Hindlimb muscle (tissue), 1 donor: Measurements from ENCODE around the gene COX10. TPM values are rescaled to one million over a fixed set of nuclear protein-coding genes. Genes with fewer than 3 reads are reported as not detected.
"Not testable (repeated sequence)": the region's sequence is repeated elsewhere in the genome, so short reads cannot be mapped to it uniquely, and the experiment has no call there.

Experiments
- DNase-seq: peaks from one replicate; pipeline ENCODE4 v3.0.0-alpha.2; 2013
- polyA plus RNA-seq: library from polyadenylated mRNA; unstranded; fragments of 120-200 nt; gene quantifications from one replicate; pipeline ENCODE4 v1.2.1, GENCODE V29; 2013; ENCODE audit not compliant: insufficient read length

COX10 gene
- 17.1 TPM for polyA plus RNA-seq

DNA sequence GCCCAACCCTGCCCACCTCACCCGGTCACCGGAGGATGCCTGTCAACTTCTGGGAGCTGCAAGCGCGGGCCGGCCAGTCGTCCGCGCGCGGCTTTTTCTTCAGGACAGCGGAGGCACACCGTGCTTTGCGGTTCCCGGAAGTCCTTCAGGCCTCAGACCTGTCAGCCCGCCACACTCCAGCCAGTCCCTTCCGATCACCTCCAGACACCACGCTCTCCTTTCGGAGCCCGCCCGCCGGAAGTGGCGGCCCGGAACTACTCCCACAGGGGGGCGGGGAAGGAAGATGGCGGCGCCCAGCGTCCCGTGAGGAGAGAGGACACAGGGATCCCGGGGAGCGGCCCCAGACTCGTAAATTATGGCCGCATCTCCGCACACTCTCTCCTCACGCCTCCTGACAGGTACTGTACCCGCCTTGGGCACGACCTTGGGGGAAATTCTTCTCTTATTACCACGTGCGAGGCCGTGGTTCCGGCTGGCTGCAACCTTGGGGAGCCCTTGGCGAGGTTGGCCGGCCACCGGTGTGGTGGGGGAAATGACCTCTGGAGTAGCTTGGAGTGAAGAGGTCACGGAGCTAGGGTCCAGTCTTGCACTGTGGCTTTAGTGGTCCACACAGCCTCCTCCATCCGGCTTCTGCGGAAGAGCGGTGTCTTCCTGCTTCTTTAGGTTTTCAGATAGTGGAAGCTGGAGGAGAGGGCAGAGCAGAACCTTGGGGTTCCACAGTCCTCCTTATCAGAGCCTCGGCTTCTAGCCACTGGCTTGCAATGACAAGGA is at the start of gene COX10:
TSS of gene COX10 (plus strand) at position 254 of the 771 bp plus-strand sequence. CDS start at position 356, 102 bp downstream.
- peak; percentile 88 for DNase-seq

DNA sequence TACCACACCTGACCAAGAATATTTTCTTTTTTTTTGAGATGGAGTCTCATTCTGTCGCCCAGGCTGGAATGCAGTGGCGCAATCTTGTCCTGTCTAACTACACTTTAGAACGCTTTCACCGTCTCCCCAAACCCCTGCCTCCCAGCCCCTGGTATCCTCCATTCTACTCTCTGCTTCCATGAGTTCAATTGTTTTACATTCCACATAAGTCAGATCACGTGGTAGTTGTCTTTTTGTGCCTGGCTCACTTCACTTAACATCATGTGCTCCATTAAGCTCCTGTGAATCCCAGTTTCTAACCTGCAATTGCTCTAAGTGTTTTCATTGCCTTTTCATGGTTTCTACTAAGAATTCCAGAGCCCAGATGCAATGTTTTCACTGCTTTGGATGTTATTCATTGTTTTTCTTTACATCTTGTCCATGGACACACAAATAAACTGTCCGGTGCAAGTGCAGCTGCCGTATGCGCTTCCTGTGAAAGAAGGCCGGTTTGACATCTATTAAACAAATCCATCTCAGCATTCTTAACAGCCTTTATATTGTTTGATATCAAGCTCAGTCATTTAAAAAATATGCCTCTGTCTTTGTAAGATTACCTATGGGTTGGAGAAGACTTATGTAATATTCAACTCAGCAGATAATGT is 47.5 kb upstream of the COX10 start:
- not testable (repeated sequence) for DNase-seq

DNA sequence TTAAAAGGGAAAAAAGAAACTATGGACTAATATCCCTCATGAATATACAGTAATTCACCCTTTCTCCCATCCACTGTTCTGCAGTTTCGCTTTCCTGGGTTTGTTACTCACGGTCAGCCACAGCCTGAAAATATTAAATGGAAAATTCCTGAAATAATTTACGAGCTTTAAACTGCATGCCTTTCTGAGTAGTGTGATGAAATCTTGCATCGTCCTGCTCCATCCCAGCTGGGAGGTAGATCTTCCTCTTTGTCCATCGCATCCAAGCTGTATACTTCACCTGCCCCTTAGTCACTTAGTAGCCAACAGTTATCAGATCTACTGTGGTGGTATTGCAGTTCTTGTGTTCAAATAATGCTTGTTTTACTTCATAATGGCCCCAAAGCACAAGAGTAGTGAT is 39.5 kb upstream of the COX10 start:
- DNase-seq: not testable (repeated sequence)

DNA sequence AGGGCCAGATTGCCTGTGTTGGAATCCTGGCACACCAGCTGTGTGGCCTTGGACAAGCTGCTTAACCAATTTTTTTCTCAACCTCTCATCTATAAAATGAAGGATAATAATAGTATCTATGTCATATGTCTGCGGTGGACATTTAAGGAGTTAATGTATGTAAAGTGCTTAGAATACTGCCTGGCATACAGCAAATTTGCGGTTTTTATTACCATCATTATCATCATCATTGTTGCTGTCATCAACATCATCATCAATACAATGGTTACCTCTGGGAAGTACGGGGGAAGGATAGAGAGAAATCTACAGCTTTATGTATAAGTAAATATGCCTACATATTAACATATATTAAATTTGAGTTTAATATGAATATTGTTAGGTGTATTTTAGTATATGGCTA is 37.1 kb upstream of the COX10 start:
- DNase-seq: no peak

DNA sequence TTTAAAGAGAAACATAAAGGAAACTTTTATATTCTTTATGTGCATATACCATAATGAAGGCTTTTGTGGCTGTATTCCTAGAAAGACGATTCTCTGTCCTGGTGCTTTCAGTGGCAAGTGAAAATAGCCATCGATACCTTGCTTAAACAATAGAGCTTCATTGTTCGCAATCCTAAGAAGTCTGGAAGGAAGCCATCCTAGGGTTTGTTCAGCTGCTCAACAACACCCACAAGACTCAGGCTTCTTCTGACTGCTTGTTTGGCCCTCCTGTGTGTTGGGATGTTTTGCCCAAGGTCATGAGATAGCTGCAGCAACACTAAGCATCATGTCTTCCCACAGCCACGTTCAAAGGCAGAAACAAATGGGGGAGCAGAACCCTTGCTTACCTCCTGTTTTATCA is 36.1 kb upstream of the COX10 start:
- DNase-seq: no peak

DNA sequence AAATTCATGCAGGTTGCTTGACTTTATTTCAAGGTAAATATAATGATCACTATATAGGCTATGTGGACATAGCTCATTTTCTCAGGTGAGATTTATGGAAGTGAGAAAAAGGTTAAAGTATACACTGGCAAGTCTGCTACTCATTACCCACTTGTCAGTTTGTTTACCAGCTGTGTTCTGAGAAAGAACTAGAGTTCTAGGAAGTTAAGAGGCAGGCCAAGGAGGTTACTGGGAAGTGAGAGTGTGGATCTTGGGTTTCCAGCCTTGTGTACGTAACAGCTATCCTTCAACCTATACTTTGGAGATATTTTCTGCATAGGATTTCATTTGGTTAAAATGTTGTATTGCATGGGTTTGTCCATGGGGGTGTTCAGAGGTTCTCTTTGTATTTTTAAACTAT is 31.9 kb upstream of the COX10 start:
- no peak for DNase-seq

DNA sequence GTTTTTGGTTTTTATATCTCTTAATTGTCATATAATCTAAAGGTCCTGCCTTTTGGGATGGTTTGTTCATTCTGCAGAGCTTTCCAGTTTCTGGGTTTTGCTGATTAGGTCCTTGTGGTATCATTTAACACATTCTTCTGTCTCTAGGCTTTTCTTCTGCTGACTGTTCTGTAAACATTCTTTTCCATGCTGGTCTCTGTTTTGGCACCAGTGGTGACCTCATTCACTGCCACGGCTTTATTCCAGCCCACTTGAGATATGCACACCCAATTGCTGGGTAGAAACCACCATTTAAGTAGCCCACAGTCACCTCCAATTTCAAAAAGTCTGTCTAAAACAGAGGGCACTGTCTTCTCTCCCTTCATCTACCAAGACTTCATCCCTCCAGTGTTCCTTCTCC is 31.1 kb upstream of the COX10 start:
- DNase-seq: no peak

DNA sequence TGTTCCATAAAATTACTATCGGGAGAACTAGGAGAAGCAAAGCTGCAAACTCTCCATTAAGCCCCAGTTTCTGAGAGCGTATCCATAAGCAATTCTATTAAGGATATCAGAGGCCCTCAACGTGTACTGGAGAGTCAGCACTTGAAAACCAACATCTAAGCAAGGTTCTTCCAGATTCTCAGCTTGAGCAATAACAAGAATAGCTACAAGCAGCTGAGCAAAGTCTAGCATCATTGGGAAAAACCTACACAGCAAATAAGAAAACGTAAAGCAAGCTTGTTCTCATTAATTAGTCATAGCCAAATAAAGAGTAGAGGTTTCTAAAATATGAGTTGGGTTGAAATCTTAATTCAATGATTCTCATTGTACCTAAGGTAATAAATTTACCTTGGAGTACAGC is 26.9 kb upstream of the COX10 start:
- DNase-seq: no peak

DNA sequence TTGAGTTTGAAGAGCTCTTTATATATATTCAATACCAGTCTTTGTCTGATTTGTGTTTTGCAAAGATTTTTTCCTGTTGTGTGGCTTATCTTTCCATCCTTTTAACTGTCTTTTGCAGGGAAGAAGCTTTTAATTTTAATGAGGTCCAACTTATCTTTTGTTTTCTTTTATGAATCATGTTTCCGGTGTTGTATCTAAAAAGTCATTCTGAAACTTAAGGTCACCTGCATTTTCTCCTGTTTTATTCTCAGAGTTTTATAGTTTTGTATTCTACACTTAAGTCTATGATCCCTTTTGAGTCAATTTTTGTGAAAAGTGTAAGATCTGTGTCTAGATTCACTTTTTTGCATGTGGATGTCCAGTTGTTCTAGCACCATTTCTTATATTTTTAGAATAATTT is 24.6 kb upstream of the COX10 start:
- no peak for DNase-seq

DNA sequence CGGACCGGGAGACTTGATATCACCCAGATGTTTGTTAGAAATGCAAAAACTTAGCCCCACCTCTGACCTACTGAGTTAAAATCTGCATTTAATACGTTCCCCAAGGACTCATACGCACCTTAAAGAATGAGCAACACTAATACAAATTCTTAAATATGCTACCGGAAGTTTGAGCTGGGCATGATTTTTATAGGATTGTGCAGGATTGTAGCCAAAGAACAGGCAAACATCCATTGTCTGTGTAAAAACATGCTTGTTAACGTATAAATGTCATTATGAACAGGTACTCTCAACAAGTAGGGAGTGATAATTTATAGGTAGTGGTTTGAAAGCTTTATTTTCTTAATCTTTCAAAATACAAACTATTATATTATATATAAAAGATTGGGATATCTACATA is 22.3 kb upstream of the COX10 start:
- DNase-seq: no peak

DNA sequence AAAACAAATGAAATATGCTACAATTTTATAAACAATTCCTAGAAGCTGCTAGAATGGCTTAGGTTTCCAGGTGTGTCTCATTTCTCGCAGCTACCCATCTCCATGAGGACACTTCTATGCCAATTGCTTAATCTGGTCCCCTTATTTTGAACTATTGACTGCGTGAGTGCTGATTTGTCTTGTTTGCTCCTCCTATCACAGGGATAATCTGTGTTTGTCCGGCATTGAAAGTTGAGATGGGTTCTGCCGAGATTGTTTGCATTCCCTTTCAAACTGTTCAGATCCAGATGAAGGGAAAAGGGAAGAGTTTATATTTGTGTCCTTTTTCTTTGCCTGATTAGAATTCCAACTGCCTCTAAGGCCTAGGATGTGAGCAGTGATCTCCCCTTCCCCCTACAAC is 21.7 kb upstream of the COX10 start:
- no peak for DNase-seq

DNA sequence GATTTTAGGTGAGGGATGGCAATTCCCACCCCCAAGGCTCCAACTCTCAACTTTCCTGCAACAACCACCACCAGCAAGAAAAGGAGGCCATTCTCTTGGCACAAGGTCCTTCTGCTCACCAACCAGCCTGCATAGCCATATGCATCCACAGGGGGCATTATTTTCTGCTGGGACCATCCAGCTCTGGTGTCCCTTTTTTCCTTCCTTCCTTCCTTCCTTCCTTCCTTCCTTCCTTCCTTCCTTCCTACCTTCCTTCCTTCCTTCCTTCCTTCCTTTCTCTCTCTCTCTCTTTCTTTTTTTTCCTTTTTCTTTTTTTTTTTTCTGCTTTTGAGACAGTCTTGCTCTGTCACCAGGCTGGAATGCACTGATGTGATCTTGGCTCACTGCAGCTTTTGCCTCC is 21.1 kb upstream of the COX10 start:
- no peak for DNase-seq

DNA sequence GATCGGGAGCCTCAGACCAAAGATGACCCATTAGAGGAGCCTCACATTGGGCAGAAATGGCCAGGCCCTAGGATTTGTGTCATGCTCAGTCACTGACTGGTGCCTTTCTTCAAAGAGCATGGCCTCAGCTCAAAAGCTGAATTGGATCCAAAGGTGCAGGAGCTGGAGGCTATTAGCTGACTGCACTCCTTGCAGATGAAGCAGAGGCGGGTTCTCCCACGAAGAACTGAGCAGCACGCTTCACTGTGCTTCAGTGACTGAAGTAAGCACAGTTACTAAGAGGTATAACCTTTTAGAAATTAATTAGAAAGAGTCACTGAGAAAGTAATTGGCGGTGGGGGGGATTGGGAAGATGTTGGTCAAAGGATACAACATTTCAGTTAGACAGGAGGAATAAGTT is 18.7 kb upstream of the COX10 start:
- no peak for DNase-seq

DNA sequence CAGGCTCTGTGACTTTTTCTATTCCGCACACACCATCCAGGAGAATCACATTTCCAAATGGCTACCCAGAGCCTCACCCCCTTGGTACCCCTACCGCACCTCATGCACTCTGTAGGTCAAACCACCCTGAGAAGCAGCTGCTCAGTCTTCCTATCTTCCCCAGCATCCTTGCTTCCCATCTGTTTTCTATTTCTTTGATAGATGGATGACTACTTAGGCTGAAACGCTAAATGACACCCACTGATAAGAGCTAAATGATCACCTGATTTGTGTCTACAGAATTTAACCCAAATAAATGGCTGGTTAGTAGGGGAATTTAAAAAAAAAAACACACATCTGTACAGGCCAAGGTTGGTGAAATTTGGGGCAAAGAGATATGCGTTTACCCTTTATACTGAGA is 17.6 kb upstream of the COX10 start:
- no peak for DNase-seq

DNA sequence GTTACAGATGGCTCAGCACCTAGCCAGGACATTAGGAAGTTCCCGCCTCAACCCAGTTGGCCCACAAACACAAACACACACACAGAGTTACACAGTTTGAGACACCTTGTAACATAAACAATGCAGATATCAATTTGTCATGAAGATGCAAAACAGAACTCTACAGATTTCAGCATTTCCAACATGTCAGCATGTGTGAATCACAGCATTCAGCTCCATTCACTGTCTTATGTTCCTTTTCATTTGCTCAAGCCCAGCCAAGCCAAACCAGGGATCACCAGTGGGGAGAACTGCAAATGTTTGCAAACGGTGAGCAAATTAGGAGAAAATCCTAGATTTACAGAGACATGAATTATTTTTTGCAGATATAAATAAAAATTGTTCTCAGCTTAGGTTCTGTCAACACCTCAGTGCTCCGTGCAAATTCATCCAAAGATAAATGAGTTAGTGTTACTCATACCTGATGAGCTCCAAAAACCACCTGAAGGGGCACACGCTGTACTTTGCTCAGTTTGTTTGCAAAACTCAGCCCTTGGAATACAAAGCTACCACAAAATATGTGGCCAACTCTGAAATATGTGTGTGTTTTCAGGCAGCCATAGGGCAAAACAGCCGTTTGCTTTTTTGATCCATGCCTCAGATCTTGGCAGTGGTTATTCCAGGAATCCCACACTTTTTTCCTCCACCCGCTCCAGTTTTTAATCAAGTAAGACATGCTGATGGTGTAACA is 16.3 kb upstream of the COX10 start:
- DNase-seq: no peak

DNA sequence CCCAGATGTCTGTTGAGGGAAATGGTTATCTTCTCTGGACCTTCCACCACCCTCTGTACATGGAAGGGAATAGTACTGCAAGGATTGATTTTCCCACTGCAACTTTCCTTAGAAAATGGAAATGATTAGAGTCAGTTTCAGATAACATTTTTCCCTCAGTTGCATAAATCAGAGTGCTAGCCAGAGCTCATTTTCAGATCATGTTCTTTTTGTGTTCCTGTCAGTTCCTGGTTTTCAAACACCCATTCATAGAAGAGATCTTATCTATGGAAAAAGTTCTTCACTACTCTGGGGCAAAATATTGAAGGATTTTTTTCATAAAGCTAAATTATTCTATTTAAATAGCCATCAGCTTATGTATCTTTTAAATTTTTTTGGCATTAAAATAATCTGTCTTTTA is 11.7 kb upstream of the COX10 start:
- DNase-seq: no peak

DNA sequence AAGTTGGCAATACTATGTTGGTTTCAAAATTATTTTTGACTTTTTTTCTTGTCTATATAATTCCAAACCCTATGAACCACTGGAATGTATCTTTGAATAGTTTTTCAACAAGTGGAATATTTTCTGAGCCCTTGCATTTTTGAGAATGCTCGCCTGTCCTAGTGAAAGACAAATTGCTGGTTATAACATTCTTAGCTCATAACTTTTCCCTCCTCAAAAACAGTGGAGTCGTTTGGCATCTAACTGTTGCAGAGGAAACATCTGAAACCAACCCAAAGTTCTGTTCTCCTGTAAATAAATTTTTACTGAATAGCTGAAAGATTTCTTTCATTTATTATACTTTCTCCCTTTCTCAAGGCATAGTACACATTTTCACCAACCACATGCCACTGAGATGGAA is 11.3 kb upstream of the COX10 start:
- DNase-seq: no peak

DNA sequence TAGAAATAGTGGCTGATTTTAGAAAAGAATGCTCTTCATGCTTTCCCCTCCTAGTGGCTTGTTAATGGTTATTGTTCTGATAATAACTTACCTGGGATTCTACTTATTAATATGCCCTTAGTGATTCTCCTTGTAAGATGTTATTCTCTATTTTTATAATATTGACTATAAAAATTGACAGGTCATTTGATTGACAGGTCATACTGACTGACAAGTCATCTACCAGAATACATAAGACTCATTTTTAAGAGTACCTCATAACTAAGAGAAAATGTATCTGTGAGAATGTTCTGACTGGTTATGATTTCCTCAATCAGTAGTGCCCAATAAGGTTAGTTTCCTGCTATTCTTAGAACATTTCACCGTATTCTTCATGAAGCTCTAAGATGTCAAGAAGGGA is 8.6 kb upstream of the COX10 start:
- no peak for DNase-seq

DNA sequence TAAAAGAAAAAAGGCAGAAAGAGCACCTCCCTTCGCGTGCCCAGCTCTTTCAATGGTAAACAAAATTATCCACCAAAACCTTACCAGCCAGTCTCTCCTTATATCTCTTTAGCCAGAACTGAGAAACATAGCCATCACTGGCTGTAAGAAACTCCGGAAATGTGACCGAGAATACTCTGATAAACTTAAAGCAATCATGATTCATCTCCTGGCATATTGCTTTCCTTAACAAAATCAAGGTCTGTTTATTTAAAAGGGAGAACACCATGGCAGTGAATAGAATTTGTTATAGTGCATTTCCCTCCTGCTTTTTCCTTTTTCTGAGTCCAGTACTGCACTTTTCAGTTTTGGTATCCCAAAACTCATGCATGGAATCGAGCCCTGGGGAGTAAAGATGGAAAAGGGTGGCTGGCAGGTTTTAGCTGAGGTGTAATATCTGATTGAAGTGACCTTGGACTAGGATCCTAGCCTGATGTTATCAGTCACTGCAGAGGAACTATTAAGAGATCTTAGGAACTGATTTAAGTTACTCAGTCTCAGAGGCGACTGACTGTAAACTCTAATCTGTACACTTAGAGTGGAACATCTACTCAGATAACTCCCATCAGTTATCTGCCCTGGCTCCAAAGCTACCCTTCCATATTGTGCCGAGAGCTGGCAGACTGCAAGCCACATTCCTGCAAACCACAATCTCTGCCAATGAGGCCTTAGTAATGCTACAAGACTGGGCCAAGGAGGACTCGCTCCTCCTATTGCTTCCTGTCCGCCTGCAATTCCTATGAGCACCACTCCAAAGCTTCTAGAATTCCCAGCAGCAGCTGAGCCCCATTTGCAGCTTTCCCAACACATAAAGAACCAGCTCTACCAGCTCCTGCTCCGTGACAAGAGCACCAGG is 7.4 kb upstream of the COX10 start:
- DNase-seq: no peak

DNA sequence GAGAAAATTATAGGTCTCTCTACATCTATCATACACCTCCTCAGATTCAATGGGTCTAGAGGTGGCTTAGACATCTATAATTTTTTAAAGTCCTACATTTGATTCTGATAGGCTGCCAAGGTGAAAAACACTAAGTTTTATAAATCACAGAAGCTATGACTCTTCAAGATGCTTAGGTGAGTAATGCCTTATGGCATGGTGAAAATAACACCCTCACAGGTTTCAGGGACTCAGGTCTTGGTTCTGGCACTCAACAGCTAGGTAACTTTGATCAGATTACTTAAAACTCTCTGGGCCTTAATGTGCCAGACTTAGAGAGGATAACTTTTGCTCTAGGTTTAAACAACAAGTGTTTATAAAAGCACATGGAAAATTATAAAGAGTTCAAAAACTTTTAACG is 2.0 kb upstream of the COX10 start:
- DNase-seq: no peak

DNA sequence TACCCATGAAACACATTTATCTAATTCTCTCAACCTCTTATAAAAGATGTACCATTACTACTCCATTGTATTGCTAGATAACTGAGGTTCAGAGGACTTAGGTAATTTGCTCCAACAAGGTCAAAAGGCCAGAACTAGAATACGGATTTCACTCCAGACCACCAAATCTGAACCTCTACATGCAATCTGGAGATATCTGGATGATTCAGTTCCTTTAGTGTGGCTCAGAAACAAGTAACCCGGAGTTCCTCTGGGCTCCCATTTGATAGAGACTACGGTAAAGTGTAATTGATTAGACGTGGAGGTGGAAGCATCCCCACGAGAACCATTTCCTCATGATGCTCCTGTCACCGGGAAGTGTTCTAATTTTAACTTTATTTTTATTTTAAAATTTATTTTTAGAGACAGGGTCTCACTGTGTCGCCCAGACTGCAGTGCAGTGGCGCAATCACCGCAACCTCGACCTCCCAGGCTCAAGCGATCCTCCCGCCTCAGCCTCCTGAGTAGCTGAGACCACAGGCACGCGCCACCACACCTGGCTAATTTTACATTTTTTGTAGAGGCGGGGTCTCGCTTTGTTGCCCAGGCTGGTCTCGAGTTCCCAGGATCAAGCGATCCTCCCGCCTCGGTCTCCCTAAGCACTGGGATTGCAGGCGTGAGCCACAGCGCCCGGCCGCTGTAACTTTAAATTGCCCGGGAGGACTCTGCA is 608 bp upstream of the COX10 start:
- DNase-seq: no peak
